IMR-90 (cell line): Measurements from ENCODE around the gene CPB1. TPM values are rescaled to one million over a fixed set of nuclear protein-coding genes. Genes with fewer than 3 reads are reported as not detected.

ENCODE experiments used
- ATAC-seq: fragments of 200-7000 bp; cut with Tn5 transposase; 2 replicates; pipeline ENCODE4 v1.9.1; 2020; ENCODE audit warnings: low read depth, mild to moderate bottlenecking, moderate library complexity
- BruUV-seq: library from RNA; stranded (reverse); fragments of 400-500 nt; replicated peaks from 2 replicates; lab custom pipeline; 2021; lab: Mats Ljungman, UMichigan
- CTCF ChIA-PET: fragments of 300-600 bp; formaldehyde crosslinking; extraction: SDS; loops from one replicate; lab custom pipeline; 2021; ENCODE audit warnings: antibody characterized with exemption; lab: Yijun Ruan, JAX
- POLR2A ChIA-PET: fragments of 300-600 bp; sonication (Branson Sonifier 250); formaldehyde crosslinking; loops from one replicate; lab custom pipeline; 2022; ENCODE audit warnings: antibody characterized with exemption; ENCODE audit not compliant: unreplicated experiment; lab: Charles Lee
- DNase-seq: peaks from one replicate; pipeline ENCODE4 v3.0.0; 2013
- H2AFZ ChIP-seq: replicated peaks from 2 replicates; pipeline ENCODE3; 2013; ENCODE audit warnings: low read length, mild to moderate bottlenecking; ENCODE audit not compliant: poor library complexity
- H2AK5ac ChIP-seq: 2 replicates; pipeline ENCODE4 v1.6.1; 2013; ENCODE audit warnings: low read depth, low read length, inconsistent platforms
- H2AK9ac ChIP-seq: replicated peaks from 2 replicates; pipeline ENCODE3; 2013; ENCODE audit warnings: mild to moderate bottlenecking, low read depth, low read length, moderate library complexity; ENCODE audit not compliant: poor library complexity
- H2BK120ac ChIP-seq: 2 replicates; pipeline ENCODE4 v1.6.1; 2013; ENCODE audit warnings: low read depth, low read length, inconsistent platforms
- H2BK15ac ChIP-seq: 3 replicates; pipeline ENCODE4 v1.6.1; 2013; ENCODE audit warnings: low read depth, low read length, inconsistent platforms
- H2BK20ac ChIP-seq: 2 replicates; pipeline ENCODE4 v1.6.1; 2013; ENCODE audit warnings: low read depth, mild to moderate bottlenecking, inconsistent platforms, low read length, moderate library complexity
- H2BK5ac ChIP-seq: 2 replicates; pipeline ENCODE4 v1.6.1; 2013; ENCODE audit warnings: mild to moderate bottlenecking, low read depth, low read length, inconsistent platforms; ENCODE audit not compliant: poor library complexity, severe bottlenecking
- H3K14ac ChIP-seq: replicated peaks from 2 replicates; pipeline ENCODE4 v1.6.1; 2013; ENCODE audit warnings: low read depth, low read length, inconsistent platforms
- H3K18ac ChIP-seq: 2 replicates; pipeline ENCODE4 v1.6.1; 2013; ENCODE audit warnings: low read depth, low read length, control low read depth
- H3K23ac ChIP-seq: 2 replicates; pipeline ENCODE4 v1.6.1; 2013; ENCODE audit warnings: low read depth, low read length, inconsistent platforms
- H3K27ac ChIP-seq: 2 replicates; pipeline ENCODE4 v1.5.1; 2013; ENCODE audit warnings: mild to moderate bottlenecking, control low read depth, low read length; ENCODE audit not compliant: insufficient read depth
- H3K27me3 ChIP-seq: 2 replicates; pipeline ENCODE4 v1.6.1; 2013; ENCODE audit warnings: low read length; ENCODE audit not compliant: control insufficient read depth, insufficient read depth
- H3K36me3 ChIP-seq: 2 replicates; pipeline ENCODE4 v1.6.1; 2013; ENCODE audit warnings: low read length, mixed read lengths; ENCODE audit not compliant: control insufficient read depth, insufficient read depth
- H3K4ac ChIP-seq: 2 replicates; pipeline ENCODE4 v1.6.1; 2013; ENCODE audit warnings: low read depth, low read length, inconsistent platforms
- H3K4me1 ChIP-seq: 2 replicates; pipeline ENCODE4 v1.6.1; 2013; ENCODE audit warnings: low read length, mixed read lengths; ENCODE audit not compliant: control insufficient read depth, insufficient read depth
- H3K4me2 ChIP-seq: 2 replicates; pipeline ENCODE4 v1.6.1; 2013; ENCODE audit warnings: low read depth, mild to moderate bottlenecking, control low read depth, low read length, moderate library complexity
- H3K4me3 ChIP-seq: 2 replicates; pipeline ENCODE4 v1.5.1; 2013; ENCODE audit warnings: low read depth, mild to moderate bottlenecking, control low read depth, low read length, moderate library complexity; ENCODE audit not compliant: insufficient read depth
- H3K56ac ChIP-seq: 2 replicates; pipeline ENCODE4 v1.6.1; 2013; ENCODE audit warnings: low read length, inconsistent platforms; ENCODE audit not compliant: insufficient read depth; ENCODE audit errors: extremely low read depth
- H3K79me1 ChIP-seq, 2 experiments: 2 replicates each; pipeline ENCODE4 v1.6.1; 2013; ENCODE audit warnings: low read length in 2 of 2, inconsistent platforms in 1 of 2, low read depth in 1 of 2
- H3K9ac ChIP-seq: 2 replicates; pipeline ENCODE4 v1.6.1; 2013; ENCODE audit warnings: low read depth, low read length, control low read depth
- H3K9me1 ChIP-seq: 2 replicates; pipeline ENCODE4 v1.6.1; 2013; ENCODE audit warnings: low read length, inconsistent platforms; ENCODE audit not compliant: insufficient read depth
- H3K9me3 ChIP-seq: 2 replicates; pipeline ENCODE4 v1.6.1; 2013; ENCODE audit warnings: low read length; ENCODE audit not compliant: control insufficient read depth, insufficient read depth
- H4K20me1 ChIP-seq: 2 replicates; pipeline ENCODE4 v1.6.1; 2013; ENCODE audit warnings: low read length, inconsistent platforms; ENCODE audit not compliant: insufficient read depth
- H4K5ac ChIP-seq: 2 replicates; pipeline ENCODE4 v1.6.1; 2013; ENCODE audit warnings: mild to moderate bottlenecking, low read depth, low read length, control low read depth
- H4K8ac ChIP-seq, 2 experiments: 2 replicates each; pipeline ENCODE4 v1.6.1; 2013; ENCODE audit warnings: low read depth in 2 of 2, low read length in 2 of 2, control low read depth in 1 of 2, inconsistent platforms in 1 of 2
- H4K91ac ChIP-seq: 2 replicates; pipeline ENCODE4 v1.6.1; 2013; ENCODE audit warnings: low read depth, low read length, inconsistent platforms; ENCODE audit not compliant: insufficient read depth
- BHLHE40 ChIP-seq: fragments of 150-350 bp; IDR thresholded peaks from 2 replicates; pipeline ENCODE4 v1.6.1; 2016; ENCODE audit warnings: mild to moderate bottlenecking, low read depth, low read length
- CHD1 ChIP-seq: IDR thresholded peaks from 2 replicates; pipeline ENCODE4 v1.6.1; 2012; ENCODE audit warnings: low read depth, low read length, improper control_type of control experiment
- FOS ChIP-seq: fragments of 150-350 bp; IDR thresholded peaks from 2 replicates; pipeline ENCODE4 v1.6.1; 2016; ENCODE audit warnings: low read depth, low read length
- MAFK ChIP-seq: IDR thresholded peaks from 2 replicates; pipeline ENCODE4 v1.6.1; 2012; ENCODE audit warnings: low read depth, low read length, improper control_type of control experiment
- MAZ ChIP-seq: IDR thresholded peaks from 2 replicates; pipeline ENCODE4 v1.6.1; 2012; ENCODE audit warnings: low read depth, mild to moderate bottlenecking, low read length, improper control_type of control experiment, moderate library complexity, borderline replicate concordance
- NFE2L2 ChIP-seq: fragments of 150-350 bp; IDR thresholded peaks from 2 replicates; pipeline ENCODE4 v1.6.1; 2016; ENCODE audit warnings: low read depth, mild to moderate bottlenecking, low read length
- POLR2A ChIP-seq: IDR thresholded peaks from 2 replicates; pipeline ENCODE4 v1.6.1; 2012; ENCODE audit warnings: mild to moderate bottlenecking, low read depth, low read length
- RAD21 ChIP-seq: IDR thresholded peaks from 2 replicates; pipeline ENCODE4 v1.6.1; 2012; ENCODE audit warnings: low read length, improper control_type of control experiment
- RCOR1 ChIP-seq: IDR thresholded peaks from 2 replicates; pipeline ENCODE4 v1.6.1; 2012; ENCODE audit warnings: mild to moderate bottlenecking, low read length, improper control_type of control experiment; ENCODE audit not compliant: insufficient replicate concordance
- RFX5 ChIP-seq: IDR thresholded peaks from 2 replicates; pipeline ENCODE4 v1.8.0; 2012; ENCODE audit warnings: low read depth, mild to moderate bottlenecking, low read length, moderate library complexity
- SMC3 ChIP-seq: fragments of 150-350 bp; IDR thresholded peaks from 2 replicates; pipeline ENCODE4 v1.6.1; 2016; ENCODE audit warnings: low read depth, mild to moderate bottlenecking, antibody characterized with exemption, low read length, moderate library complexity
- WGBS, 2 experiments: methylation state at CpG; one replicate each; pipeline versions ENCODE4 v1.1.5 to v1.1.7; 2013; ENCODE audit warnings: missing lambda C conversion rate in 2 of 2; ENCODE audit not compliant: insufficient read length in 1 of 2; ENCODE audit errors: extremely low coverage in 2 of 2; 5-methylcytosine and 5-hydroxymethylcytosine counted together
- dilution Hi-C: fragments of 300-500 bp; cut with HindIII; formaldehyde crosslinking; loops from one replicate; pipeline ENCODE4 v1.14.3; 2018; ENCODE audit warnings: low sequenced_read_pairs; ENCODE audit not compliant: unreplicated experiment
- in situ Hi-C: fragments of 300-500 bp; cut with MboI; formaldehyde crosslinking; loops from 3 replicates; pipeline ENCODE4 v1.14.3; 2019; ENCODE audit warnings: low sequenced_read_pairs, inconsistent platforms, mixed read lengths
- intact Hi-C: fragments of 100-400 bp; cut with micrococcal nuclease; formaldehyde crosslinking; loops from 2 replicates; pipeline ENCODE4 v1.10.0; 2022
- polyA plus RNA-seq, 3 experiments: library from polyadenylated mRNA; depleted of rRNA; stranded (reverse); fragments of >200 nt; gene quantifications; 2 replicates each; pipeline ENCODE4 v1.2.3, GENCODE V29; 2012; ENCODE audit warnings: low replicate concordance in 1 of 3
- total RNA-seq: library from RNA; depleted of rRNA; stranded (reverse); fragments of >200 nt; gene quantifications from 2 replicates; pipeline ENCODE4 v1.2.3, GENCODE V29; 2012
- TF ChIP-seq, protein P1 (sequence below): fragments of 150-350 bp; IDR thresholded peaks from 2 replicates; pipeline ENCODE4 v1.6.1; 2016; ENCODE audit warnings: low read depth, mild to moderate bottlenecking, low read length, moderate library complexity, borderline replicate concordance
- TF ChIP-seq, protein P2 (sequence below): fragments of 150-350 bp; IDR thresholded peaks from 2 replicates; pipeline ENCODE4 v1.6.1; 2017; ENCODE audit warnings: mild to moderate bottlenecking, antibody characterized with exemption, low read length, low read depth

Gene CPB1
- total and polyA plus RNA-seq, 2 of the 4 experiments (the other 2 are of a cell fraction): not detected

DNA sequence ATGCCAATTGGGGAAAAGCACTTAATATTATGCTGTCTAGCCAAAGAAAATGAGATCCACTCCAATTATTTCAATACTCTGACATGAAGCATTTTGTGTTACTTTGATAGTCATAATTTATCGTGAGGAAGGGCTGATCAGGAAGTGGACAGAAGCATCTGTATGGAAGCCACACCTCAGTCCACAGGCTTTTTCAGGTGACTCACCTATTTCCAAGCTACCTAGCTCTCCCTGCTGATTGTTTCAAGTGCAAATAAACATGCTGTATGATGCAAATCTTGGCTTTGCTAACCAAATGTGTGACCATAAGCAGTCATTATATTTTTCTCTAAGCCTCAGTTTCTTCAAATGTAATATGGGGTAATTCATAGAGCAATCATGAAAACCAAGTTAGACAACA is 30.8 kb upstream of the CPB1 start:
- no peak overlapping the region for H4K91ac ChIP-seq
- no peak overlapping the region for H2AK9ac ChIP-seq
- H3K4ac ChIP-seq: no peak overlapping the region
- H3K79me1 ChIP-seq: no peaks in the 10 kb centered on the region
- no peak overlapping the region for H3K4me3 ChIP-seq
- ChIA-PET CTCF (no interaction called here), POLR2A (no interaction called here)
- in situ Hi-C loops (no loop called here), dilution Hi-C loops (no loop called here), intact Hi-C loops (no loop called here)
- no peak overlapping the region for H3K14ac ChIP-seq
- H4K20me1 ChIP-seq: no peaks in the 10 kb centered on the region
- no peak overlapping the region for H3K27ac ChIP-seq
- H3K9me3 ChIP-seq: no peaks in the 10 kb centered on the region
- H3K23ac ChIP-seq: no peak overlapping the region
- H2AFZ ChIP-seq: peak overlapping the region; percentile 51
- no peak overlapping the region for H2BK5ac ChIP-seq
- no peak overlapping the region for H3K9ac ChIP-seq
- H2BK120ac ChIP-seq: no peak overlapping the region
- no peaks in the 10 kb centered on the region for H3K27me3 ChIP-seq
- no peak overlapping the region for H3K18ac ChIP-seq
- no peak overlapping the region for H2BK15ac ChIP-seq
- WGBS, 2 experiments: no CpG with 5 or more reads among the region's 1 CpG
- no peak overlapping the region for H2BK20ac ChIP-seq
- TF ChIP-seq RAD21 (no peak), CHD1 (no peak), MAFK (no peak), RCOR1 (no peak), FOS (no peak), POLR2A (no peak), NFE2L2 (no peak), BHLHE40 (no peak), MAZ (no peak), RFX5 (no peak), SMC3 (no peak)
- TF ChIP-seq, protein P1, sequence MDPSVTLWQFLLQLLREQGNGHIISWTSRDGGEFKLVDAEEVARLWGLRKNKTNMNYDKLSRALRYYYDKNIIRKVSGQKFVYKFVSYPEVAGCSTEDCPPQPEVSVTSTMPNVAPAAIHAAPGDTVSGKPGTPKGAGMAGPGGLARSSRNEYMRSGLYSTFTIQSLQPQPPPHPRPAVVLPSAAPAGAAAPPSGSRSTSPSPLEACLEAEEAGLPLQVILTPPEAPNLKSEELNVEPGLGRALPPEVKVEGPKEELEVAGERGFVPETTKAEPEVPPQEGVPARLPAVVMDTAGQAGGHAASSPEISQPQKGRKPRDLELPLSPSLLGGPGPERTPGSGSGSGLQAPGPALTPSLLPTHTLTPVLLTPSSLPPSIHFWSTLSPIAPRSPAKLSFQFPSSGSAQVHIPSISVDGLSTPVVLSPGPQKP: no peak
- TF ChIP-seq, protein P2, sequence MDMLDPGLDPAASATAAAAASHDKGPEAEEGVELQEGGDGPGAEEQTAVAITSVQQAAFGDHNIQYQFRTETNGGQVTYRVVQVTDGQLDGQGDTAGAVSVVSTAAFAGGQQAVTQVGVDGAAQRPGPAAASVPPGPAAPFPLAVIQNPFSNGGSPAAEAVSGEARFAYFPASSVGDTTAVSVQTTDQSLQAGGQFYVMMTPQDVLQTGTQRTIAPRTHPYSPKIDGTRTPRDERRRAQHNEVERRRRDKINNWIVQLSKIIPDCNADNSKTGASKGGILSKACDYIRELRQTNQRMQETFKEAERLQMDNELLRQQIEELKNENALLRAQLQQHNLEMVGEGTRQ: no peak
- no peaks in the 10 kb centered on the region for H3K9me1 ChIP-seq
- H2AK5ac ChIP-seq: no peak overlapping the region
- no peak overlapping the region for H4K8ac ChIP-seq
- DNase-seq (no peak), ATAC-seq (no peak)
- no peak overlapping the region for H3K56ac ChIP-seq
- H4K5ac ChIP-seq: no peak overlapping the region
- H3K4me2 ChIP-seq: no peak overlapping the region
- H3K36me3 ChIP-seq: no peaks in the 10 kb centered on the region
- BruUV-seq: no TSS peak
- H3K4me1 ChIP-seq: no peaks in the 10 kb centered on the region
